Prostate gland (tissue), 2 donors: ENCODE results near the gene IL20.

Experiments used
- POLR2A ChIP-seq: fragments of 450-650 bp; IDR thresholded peaks from one replicate; pipeline ENCODE4 v1.6.1; 2016; ENCODE audit warnings: antibody characterized with exemption, mild to moderate bottlenecking
- POLR2AphosphoS5 ChIP-seq: sonication (generic); formaldehyde crosslinking; IDR thresholded peaks from one replicate; pipeline ENCODE4 v1.6.1; 2017; ENCODE audit warnings: antibody characterized with exemption
- TF ChIP-seq, protein P1 (sequence below), 4 experiments: fragments of 200-600 bp in 2 of 4; fragments of 450-650 bp in 2 of 4; sonication (generic) in 2 of 4; IDR thresholded peaks; 1 replicate in 3 of 4; 2 replicates in 1 of 4; pipeline ENCODE4 v1.5.1; 2016 to 2019; ENCODE audit warnings: antibody characterized with exemption in 4 of 4, mild to moderate bottlenecking in 2 of 4, moderate library complexity in 2 of 4

DNA sequence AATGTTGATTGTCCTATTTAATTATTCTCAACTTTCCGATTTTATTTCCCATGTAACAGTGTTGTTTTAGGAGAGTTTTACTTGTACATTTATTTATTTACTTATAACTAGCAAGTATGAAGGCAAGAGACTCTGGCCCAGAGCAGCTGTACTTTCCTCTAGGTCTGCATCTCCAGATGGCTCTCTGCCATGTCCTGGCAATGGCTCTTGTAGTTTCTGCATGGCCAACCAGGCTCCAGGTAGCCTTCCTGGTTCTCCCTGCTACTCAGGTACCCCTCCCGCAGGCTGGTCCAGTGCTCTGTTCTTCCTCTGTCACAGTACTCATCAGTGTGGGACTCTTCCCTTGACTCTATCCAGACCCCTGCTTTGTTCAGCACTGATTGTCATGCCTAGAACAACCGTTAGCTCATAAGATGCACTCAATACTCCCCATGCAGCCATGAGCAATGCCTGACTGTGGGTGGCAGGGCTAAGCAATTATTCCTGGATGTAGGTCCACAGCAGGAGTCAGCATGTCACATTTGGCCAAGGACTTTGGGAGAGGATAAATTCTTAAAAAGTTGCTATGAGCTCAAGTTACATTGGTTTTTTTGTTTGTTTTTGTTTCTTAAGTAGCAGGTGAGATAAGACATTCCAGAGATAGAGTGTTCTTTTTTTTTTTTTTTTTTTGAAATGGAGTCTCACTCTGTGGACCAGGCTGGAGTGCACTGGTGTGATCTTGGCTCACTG, 10.9 kb upstream of the IL20 start:
- no peak for TF ChIP-seq POLR2A
- TF ChIP-seq, protein P1, sequence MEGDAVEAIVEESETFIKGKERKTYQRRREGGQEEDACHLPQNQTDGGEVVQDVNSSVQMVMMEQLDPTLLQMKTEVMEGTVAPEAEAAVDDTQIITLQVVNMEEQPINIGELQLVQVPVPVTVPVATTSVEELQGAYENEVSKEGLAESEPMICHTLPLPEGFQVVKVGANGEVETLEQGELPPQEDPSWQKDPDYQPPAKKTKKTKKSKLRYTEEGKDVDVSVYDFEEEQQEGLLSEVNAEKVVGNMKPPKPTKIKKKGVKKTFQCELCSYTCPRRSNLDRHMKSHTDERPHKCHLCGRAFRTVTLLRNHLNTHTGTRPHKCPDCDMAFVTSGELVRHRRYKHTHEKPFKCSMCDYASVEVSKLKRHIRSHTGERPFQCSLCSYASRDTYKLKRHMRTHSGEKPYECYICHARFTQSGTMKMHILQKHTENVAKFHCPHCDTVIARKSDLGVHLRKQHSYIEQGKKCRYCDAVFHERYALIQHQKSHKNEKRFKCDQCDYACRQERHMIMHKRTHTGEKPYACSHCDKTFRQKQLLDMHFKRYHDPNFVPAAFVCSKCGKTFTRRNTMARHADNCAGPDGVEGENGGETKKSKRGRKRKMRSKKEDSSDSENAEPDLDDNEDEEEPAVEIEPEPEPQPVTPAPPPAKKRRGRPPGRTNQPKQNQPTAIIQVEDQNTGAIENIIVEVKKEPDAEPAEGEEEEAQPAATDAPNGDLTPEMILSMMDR (IDR thresholded peaks at IDR 0.05): no peak
- TF ChIP-seq POLR2AphosphoS5: no peak
